ENCODE data around the gene KIAA0930. TPM values are rescaled to one million over a fixed set of nuclear protein-coding genes. Genes with fewer than 3 reads are reported as not detected.
A peak's percentile ranks its signal among the peaks of the same experiment; 100 is the strongest.

KIAA0930 gene
- total RNA-seq, 4 donors from 2014 or later: 9.4 to 31.8 (median 19.6) TPM

DNA sequence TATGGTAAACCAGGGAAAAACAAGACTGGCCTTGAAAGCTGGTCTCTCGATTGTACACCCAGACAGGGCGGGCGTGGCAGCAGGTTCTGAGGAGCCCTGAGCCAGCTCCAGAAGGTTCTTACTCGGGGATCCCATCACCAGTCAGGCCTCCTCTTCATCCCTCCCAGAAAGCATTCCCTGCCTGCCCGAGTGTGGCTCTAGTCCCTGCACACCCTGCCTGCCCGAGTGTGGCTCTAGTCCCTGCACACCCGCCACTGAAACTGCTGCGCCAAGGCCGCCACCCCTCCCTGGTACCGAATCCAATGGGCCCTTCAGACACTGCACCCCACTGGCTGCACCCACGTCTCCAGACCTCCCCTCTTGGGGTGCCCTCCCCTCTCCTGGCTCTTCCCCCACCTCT, 30.1 kb downstream of the KIAA0930 start:
- H3K27me3 ChIP-seq: no peaks in the 10 kb centered on the region
- no peak for DNase-seq
- peaks cover 0 to 9% of the 10 kb centered on the region in 2 donors for H3K4me1 ChIP-seq
- H3K27ac ChIP-seq: no peak overlapping the region
- TF ChIP-seq, protein P1, sequence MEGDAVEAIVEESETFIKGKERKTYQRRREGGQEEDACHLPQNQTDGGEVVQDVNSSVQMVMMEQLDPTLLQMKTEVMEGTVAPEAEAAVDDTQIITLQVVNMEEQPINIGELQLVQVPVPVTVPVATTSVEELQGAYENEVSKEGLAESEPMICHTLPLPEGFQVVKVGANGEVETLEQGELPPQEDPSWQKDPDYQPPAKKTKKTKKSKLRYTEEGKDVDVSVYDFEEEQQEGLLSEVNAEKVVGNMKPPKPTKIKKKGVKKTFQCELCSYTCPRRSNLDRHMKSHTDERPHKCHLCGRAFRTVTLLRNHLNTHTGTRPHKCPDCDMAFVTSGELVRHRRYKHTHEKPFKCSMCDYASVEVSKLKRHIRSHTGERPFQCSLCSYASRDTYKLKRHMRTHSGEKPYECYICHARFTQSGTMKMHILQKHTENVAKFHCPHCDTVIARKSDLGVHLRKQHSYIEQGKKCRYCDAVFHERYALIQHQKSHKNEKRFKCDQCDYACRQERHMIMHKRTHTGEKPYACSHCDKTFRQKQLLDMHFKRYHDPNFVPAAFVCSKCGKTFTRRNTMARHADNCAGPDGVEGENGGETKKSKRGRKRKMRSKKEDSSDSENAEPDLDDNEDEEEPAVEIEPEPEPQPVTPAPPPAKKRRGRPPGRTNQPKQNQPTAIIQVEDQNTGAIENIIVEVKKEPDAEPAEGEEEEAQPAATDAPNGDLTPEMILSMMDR (IDR thresholded peaks at IDR 0.05): no peak
- TF ChIP-seq POLR2A (IDR thresholded peaks at IDR 0.05): no peak
- H3K36me3 ChIP-seq: no peaks in the 10 kb centered on the region
- no peak overlapping the region for H3K4me3 ChIP-seq
- no peaks in the 10 kb centered on the region for H3K9me3 ChIP-seq
- intact Hi-C loops (cut with DNase I; ENCODE audit: low total_unique reads): no loop called here

DNA sequence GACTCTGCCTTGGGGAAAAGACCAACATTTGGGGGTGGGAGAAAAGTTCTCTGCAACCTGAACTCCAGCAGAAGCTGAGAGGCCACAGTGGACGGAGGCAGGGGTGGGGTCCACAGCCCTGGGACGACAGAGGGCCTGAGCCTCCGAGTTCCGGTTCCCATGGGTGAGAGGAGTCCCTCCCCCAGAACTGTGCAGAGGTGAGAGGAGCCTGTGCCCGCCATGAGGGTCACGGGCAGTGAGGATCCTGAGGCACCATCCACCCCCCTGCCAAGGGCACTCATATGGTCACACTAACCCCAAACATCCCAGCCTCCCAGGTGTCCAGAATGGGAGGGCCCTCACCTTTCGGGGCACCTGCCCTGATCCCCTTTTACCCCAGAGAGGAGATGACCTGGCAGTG, 30.5 kb downstream of the KIAA0930 start:
- Histone ChIP-seq H3K27ac (no peak overlapping the region), H3K4me1 (peaks cover 0 to 9% of the 10 kb centered on the region in 2 donors), H3K4me3 (no peak overlapping the region), H3K36me3 (no peaks in the 10 kb centered on the region), H3K27me3 (no peaks in the 10 kb centered on the region), H3K9me3 (no peaks in the 10 kb centered on the region)
- intact Hi-C loops (cut with DNase I; ENCODE audit: low total_unique reads): no loop called here
- DNase-seq: no peak
- TF ChIP-seq, protein P1 (IDR thresholded peaks at IDR 0.05): no peak

DNA sequence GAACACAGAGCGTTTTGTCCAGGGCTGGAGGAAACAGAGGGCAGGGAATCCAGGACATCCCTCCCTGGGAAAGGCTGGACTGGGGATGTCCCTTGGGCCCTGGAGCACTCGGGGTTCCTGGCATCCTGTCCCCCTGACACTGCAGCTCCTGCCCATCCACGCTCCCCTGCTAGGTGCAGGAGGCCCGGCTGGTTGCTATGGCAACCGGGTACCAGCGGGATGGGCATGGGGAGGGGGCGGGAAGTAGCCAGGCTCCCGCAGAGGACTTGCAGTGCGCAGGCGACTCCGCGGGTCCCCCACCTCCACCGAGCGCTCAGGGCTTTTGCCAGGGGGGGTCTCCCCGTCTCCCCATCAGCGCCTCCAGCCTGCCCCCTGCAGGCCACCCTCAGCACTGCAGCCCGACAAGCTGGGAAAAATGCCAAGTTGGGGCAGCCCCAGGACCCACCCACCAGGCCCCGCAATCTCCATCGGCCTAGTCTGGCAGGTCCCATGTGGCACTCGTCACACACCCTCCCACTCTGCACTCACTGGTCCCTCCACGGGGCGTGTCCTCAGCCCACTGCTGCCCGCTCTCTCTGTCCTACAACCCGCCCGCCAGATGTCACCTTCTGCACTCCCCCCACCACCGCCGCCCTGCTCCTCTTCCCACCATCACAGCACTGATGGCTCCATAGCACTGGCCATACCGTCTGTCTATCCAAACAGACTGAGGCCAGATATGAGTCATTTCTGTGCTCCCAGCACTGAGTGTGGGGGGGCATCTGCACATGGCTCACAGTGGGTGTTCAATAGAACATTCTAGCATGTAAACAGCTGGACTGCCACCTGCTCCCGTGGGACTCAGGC, 31.5 kb downstream of the KIAA0930 start:
- DNase-seq: no peak
- TF ChIP-seq, protein P1 (IDR thresholded peaks at IDR 0.05): peak in 2 of 4 experiments; percentile 20 to 24
- no peak for TF ChIP-seq POLR2A (IDR thresholded peaks at IDR 0.05)
- intact Hi-C loops (cut with DNase I; ENCODE audit: low total_unique reads): no loop called here
- peaks cover 0 to 9% of the 10 kb centered on the region in 2 donors for H3K4me1 ChIP-seq
- H3K9me3 ChIP-seq: no peaks in the 10 kb centered on the region
- H3K4me3 ChIP-seq: no peak overlapping the region
- H3K36me3 ChIP-seq: no peaks in the 10 kb centered on the region
- peak overlapping the region in 1 of 2 donors; percentile 17 for H3K27ac ChIP-seq
- no peaks in the 10 kb centered on the region for H3K27me3 ChIP-seq

DNA sequence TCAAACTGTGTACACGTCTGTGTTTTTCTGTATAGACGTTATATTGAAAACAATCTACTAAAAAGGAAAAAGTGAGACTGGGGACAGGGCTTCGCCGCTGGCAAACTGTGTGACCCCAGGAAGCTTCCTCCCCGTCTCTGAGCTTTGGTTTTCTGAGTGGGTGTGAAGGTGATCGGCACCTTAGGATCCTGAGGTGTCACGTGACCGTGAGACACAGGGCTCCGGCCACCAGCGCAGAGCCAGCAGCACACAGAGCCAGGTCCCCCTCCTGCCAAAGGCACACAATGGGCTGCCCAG, 32.0 kb downstream of the KIAA0930 start:
- Histone ChIP-seq H3K9me3 (no peaks in the 10 kb centered on the region), H3K27ac (no peak overlapping the region), H3K4me3 (no peak overlapping the region), H3K27me3 (no peaks in the 10 kb centered on the region), H3K4me1 (peaks cover 0 to 9% of the 10 kb centered on the region in 2 donors), H3K36me3 (no peaks in the 10 kb centered on the region)
- intact Hi-C loops (cut with DNase I; ENCODE audit: low total_unique reads): no loop called here
- no peak for DNase-seq
- no peak for TF ChIP-seq POLR2A (IDR thresholded peaks at IDR 0.05)
- TF ChIP-seq, protein P1 (IDR thresholded peaks at IDR 0.05): no peak

DNA sequence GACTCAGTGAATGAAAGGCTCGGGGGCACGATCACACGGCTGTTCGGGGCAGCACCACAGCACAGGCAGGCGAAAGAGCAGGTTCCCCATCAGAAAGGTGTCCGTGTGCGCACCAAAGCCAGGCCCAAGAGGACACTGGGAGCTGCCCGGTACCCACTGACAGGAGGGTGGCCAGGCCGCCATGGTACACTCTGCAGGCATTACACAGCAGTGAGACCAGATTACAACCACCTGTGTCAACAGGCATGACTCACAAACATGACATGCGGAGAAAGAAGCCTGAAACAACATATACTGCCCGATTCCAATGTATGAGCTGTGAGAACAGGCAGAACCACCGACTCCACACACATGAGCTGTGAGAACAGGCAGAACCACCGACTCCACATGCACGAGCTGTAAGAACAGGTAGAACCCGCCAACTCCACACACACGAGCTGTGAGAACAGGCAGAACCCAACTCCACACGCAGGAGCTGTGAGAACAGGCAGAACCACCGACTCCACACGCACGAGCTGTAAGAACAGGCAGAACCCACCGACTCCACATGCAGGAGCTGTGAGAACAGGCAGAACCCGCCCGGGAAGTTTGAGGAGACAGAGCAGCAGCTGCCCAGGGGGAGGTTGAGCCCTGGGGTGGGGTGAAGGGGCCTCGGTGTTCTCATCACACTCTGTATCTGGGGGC, 32.6 kb downstream of the KIAA0930 start:
- Histone ChIP-seq H3K9me3 (no peaks in the 10 kb centered on the region), H3K27ac (no peak overlapping the region), H3K27me3 (no peaks in the 10 kb centered on the region), H3K36me3 (no peaks in the 10 kb centered on the region), H3K4me1 (peaks cover 0 to 9% of the 10 kb centered on the region in 2 donors), H3K4me3 (no peak overlapping the region)
- DNase-seq: no peak
- intact Hi-C loops (cut with DNase I; ENCODE audit: low total_unique reads): no loop called here
- no peak for TF ChIP-seq POLR2A (IDR thresholded peaks at IDR 0.05)
- TF ChIP-seq, protein P1 (IDR thresholded peaks at IDR 0.05): no peak

Data from uterus (tissue), 4 donors.